KOPT-K1 (cell line): Measurements from ENCODE around the gene KMT5B.

ENCODE experiments used
- H3K27ac ChIP-seq: fragments of 200-600 bp; sonication (generic); 2 replicates; pipeline ENCODE4 v1.5.1; 2016; ENCODE audit warnings: antibody characterized with exemption, mild to moderate bottlenecking, low read depth, low read length; ENCODE audit not compliant: poor library complexity, severe bottlenecking
- H3K36me3 ChIP-seq: fragments of 200-600 bp; sonication (generic); 2 replicates; pipeline ENCODE4 v1.5.1; 2017; ENCODE audit warnings: antibody characterized with exemption, mild to moderate bottlenecking, low read length, moderate library complexity; ENCODE audit not compliant: insufficient read depth
- H3K9me3 ChIP-seq: fragments of 200-600 bp; sonication (generic); 2 replicates; pipeline ENCODE4 v1.5.1; 2017; ENCODE audit warnings: antibody characterized with exemption, low read length, mild to moderate bottlenecking; ENCODE audit not compliant: insufficient read depth, poor library complexity, severe bottlenecking

KMT5B gene

GRCh38 chr11:68148071-68148805, 64.9 kb downstream of the KMT5B start:
- Histone ChIP-seq H3K27ac (no peak overlapping the region), H3K36me3 (no peaks in the 10 kb centered on the region)

GRCh38 chr11:68146704-68147474, 66.2 kb downstream of the KMT5B start:
- H3K27ac ChIP-seq = no peak overlapping the region
- H3K9me3 ChIP-seq = no peaks in the 10 kb centered on the region
- no peaks in the 10 kb centered on the region for H3K36me3 ChIP-seq

More at GRCh38 chr11:68148071-68148805, 64.9 kb downstream of the KMT5B start:
- H3K9me3 ChIP-seq = no peaks in the 10 kb centered on the region

- no peaks in the 10 kb centered on the region for H3K36me3 ChIP-seq
- no peak overlapping the region for H3K27ac ChIP-seq
- no peaks in the 10 kb centered on the region for H3K9me3 ChIP-seq
Observed at GRCh38 chr11:68146010-68146540, 67.0 kb downstream of the KMT5B start.

GRCh38 chr11:68145120-68145866, 67.8 kb downstream of the KMT5B start:
- no peaks in the 10 kb centered on the region for H3K36me3 ChIP-seq
- no peaks in the 10 kb centered on the region for H3K9me3 ChIP-seq
- no peak overlapping the region for H3K27ac ChIP-seq

- H3K27ac ChIP-seq = no peak overlapping the region
- H3K9me3 ChIP-seq = no peaks in the 10 kb centered on the region
Observed at GRCh38 chr11:68143310-68143689, 69.8 kb downstream of the KMT5B start.

GRCh38 chr11:68142441-68143309, 70.4 kb downstream of the KMT5B start:
- H3K36me3 ChIP-seq = no peaks in the 10 kb centered on the region
- peak overlapping the region; percentile 39 for H3K27ac ChIP-seq
- no peaks in the 10 kb centered on the region for H3K9me3 ChIP-seq

More at GRCh38 chr11:68143310-68143689, 69.8 kb downstream of the KMT5B start:
- no peaks in the 10 kb centered on the region for H3K36me3 ChIP-seq

GRCh38 chr11:68142028-68142412, 71.1 kb downstream of the KMT5B start:
- Histone ChIP-seq H3K27ac (peak overlapping the region; percentile 39), H3K36me3 (no peaks in the 10 kb centered on the region), H3K9me3 (no peaks in the 10 kb centered on the region)

GRCh38 chr11:68141246-68142027, 71.7 kb downstream of the KMT5B start:
- no peaks in the 10 kb centered on the region for H3K9me3 ChIP-seq
- peak overlapping the region; percentile 39 for H3K27ac ChIP-seq
- no peaks in the 10 kb centered on the region for H3K36me3 ChIP-seq

GRCh38 chr11:68140496-68141245, 72.4 kb downstream of the KMT5B start:
- Histone ChIP-seq H3K27ac (no peak overlapping the region), H3K36me3 (no peaks in the 10 kb centered on the region), H3K9me3 (peaks cover 4% of the 10 kb centered on the region)

- Histone ChIP-seq H3K9me3 (peaks cover 17% of the 10 kb centered on the region), H3K27ac (no peak overlapping the region), H3K36me3 (no peaks in the 10 kb centered on the region)
Observed at GRCh38 chr11:68138237-68138636, 74.9 kb downstream of the KMT5B start.

- Histone ChIP-seq H3K9me3 (peaks cover 21% of the 10 kb centered on the region), H3K36me3 (no peaks in the 10 kb centered on the region), H3K27ac (no peak overlapping the region)
Observed at GRCh38 chr11:68137833-68138232, 75.3 kb downstream of the KMT5B start.

GRCh38 chr11:68136866-68137265, 76.2 kb downstream of the KMT5B start:
- H3K27ac ChIP-seq = no peak overlapping the region

GRCh38 chr11:68135161-68135560, 77.9 kb downstream of the KMT5B start:
- H3K27ac ChIP-seq = no peak overlapping the region

More at GRCh38 chr11:68136866-68137265, 76.2 kb downstream of the KMT5B start:
- Histone ChIP-seq H3K36me3 (no peaks in the 10 kb centered on the region), H3K9me3 (peaks cover 31% of the 10 kb centered on the region)

More at GRCh38 chr11:68135161-68135560, 77.9 kb downstream of the KMT5B start:
- H3K9me3 ChIP-seq = peaks cover 40% of the 10 kb centered on the region
- H3K36me3 ChIP-seq = no peaks in the 10 kb centered on the region
